Measurements from ENCODE around the gene IRX2. TPM values are rescaled to one million over a fixed set of nuclear protein-coding genes. Genes with fewer than 3 reads are reported as not detected.

The IRX2 gene
- total and polyA plus RNA-seq, 2 of the 4 experiments (the other 2 are of a cell fraction), result 0.36 to 0.97 TPM

GRCh38 chr5:2755681-2756171, 4.2 kb upstream of the IRX2 start:
- H2BK5ac ChIP-seq (ENCODE audit: low read depth, low read length, poor library complexity, severe bottlenecking), result no peak overlapping the region
- H2BK120ac ChIP-seq (ENCODE audit: low read depth, low read length), result no peak overlapping the region
- H3K4me3 ChIP-seq (ENCODE audit: insufficient read depth, low read depth, low read length), result no peak overlapping the region
- H3K9me3 ChIP-seq (ENCODE audit: control insufficient read depth, insufficient read depth, low read length), result peaks cover 2% of the 10 kb centered on the region; the same call in 1 of the 2 replicates
- no peak overlapping the region for H2AK9ac ChIP-seq (replicated peaks; ENCODE audit: low read depth, low read length, poor library complexity)
- no peak overlapping the region for H3K4me2 ChIP-seq (ENCODE audit: low read depth, low read length)
- H2BK20ac ChIP-seq (ENCODE audit: low read depth, low read length), result no peak overlapping the region
- CTCF ChIA-PET, result interaction anchor here (1.3 kb wide), 1 partner anchor 9 kb away, joined by 5 read pairs; no protein-coding TSS in a partner anchor
- H3K56ac ChIP-seq (ENCODE audit: extremely low read depth, insufficient read depth, low read length), result no peak overlapping the region
- H4K5ac ChIP-seq (ENCODE audit: low read depth, low read length), result no peak overlapping the region
- no peaks in the 10 kb centered on the region for H3K4me1 ChIP-seq (ENCODE audit: control insufficient read depth, insufficient read depth, low read length)
- ATAC-seq (ENCODE audit: low read depth), result no peak
- no peaks in the 10 kb centered on the region for H4K20me1 ChIP-seq (ENCODE audit: insufficient read depth, low read length)
- no peak overlapping the region for H2AFZ ChIP-seq (replicated peaks; ENCODE audit: low read length, poor library complexity)
- no peak overlapping the region for H4K91ac ChIP-seq (ENCODE audit: insufficient read depth, low read depth, low read length)
- no TSS peak for BruUV-seq (replicated peaks)
- no peaks in the 10 kb centered on the region for H3K9me1 ChIP-seq (ENCODE audit: insufficient read depth, low read length)
- no peak overlapping the region for H3K23ac ChIP-seq (ENCODE audit: low read depth, low read length)
- H3K9ac ChIP-seq (ENCODE audit: low read depth, low read length), result no peak overlapping the region
- H2BK15ac ChIP-seq (ENCODE audit: low read depth, low read length), result no peak overlapping the region
- no peaks in the 10 kb centered on the region for H3K36me3 ChIP-seq (ENCODE audit: control insufficient read depth, insufficient read depth, low read length)
- intact Hi-C loops (cut with micrococcal nuclease), result no loop called here
- H2AK5ac ChIP-seq (ENCODE audit: low read depth, low read length), result no peak overlapping the region
- no peak overlapping the region for H3K27ac ChIP-seq (ENCODE audit: insufficient read depth, low read length)
- H3K79me1 ChIP-seq (ENCODE audit: low read depth in 1 of 2, low read length in 2 of 2), result no peaks in the 10 kb centered on the region
- POLR2A ChIA-PET (ENCODE audit: unreplicated experiment), result no interaction called here
- dilution Hi-C loops (cut with HindIII; ENCODE audit: low sequenced_read_pairs, unreplicated experiment), result no loop called here
- no peak overlapping the region for H4K8ac ChIP-seq (ENCODE audit: low read depth in 2 of 2, low read length in 2 of 2)
- no peak overlapping the region for H3K4ac ChIP-seq (ENCODE audit: low read depth, low read length)
- DNase-seq, result no peak
- no peak overlapping the region for H3K18ac ChIP-seq (ENCODE audit: low read depth, low read length)
- H3K27me3 ChIP-seq (ENCODE audit: control insufficient read depth, insufficient read depth, low read length), result peaks cover 40% of the 10 kb centered on the region
- no peak overlapping the region for H3K14ac ChIP-seq (replicated peaks; ENCODE audit: low read depth, low read length)
- WGBS, 2 experiments (ENCODE audit: extremely low coverage in 2 of 2, insufficient read length in 1 of 2), result 4% methylated on average over 19 of the region's 30 CpGs; no CpG with 5 or more reads in 1 of the 2 experiments
- TF ChIP-seq CTCF (conservative IDR thresholded peaks at IDR 0.05; ENCODE audit: low read depth, low read length) (no peak), NFE2L2 (IDR thresholded peaks at IDR 0.05; ENCODE audit: low read depth, low read length) (no peak), MXI1 (IDR thresholded peaks at IDR 0.05; ENCODE audit: borderline replicate concordance, low read depth, low read length) (no peak), MAFK (IDR thresholded peaks at IDR 0.05; ENCODE audit: low read depth, low read length) (no peak), ELK1 (IDR thresholded peaks at IDR 0.05; ENCODE audit: borderline replicate concordance, low read depth, low read length) (no peak), RFX5 (IDR thresholded peaks at IDR 0.05; ENCODE audit: low read depth, low read length) (no peak), SMC3 (IDR thresholded peaks at IDR 0.05; ENCODE audit: low read depth, low read length) (no peak), BHLHE40 (IDR thresholded peaks at IDR 0.05; ENCODE audit: low read depth, low read length) (no peak), CHD1 (IDR thresholded peaks at IDR 0.05; ENCODE audit: low read depth, low read length) (no peak), RAD21 (IDR thresholded peaks at IDR 0.05; ENCODE audit: low read length) (no peak), POLR2A (IDR thresholded peaks at IDR 0.05; ENCODE audit: low read depth, low read length) (no peak), FOS (IDR thresholded peaks at IDR 0.05; ENCODE audit: low read depth, low read length) (no peak), RCOR1 (IDR thresholded peaks at IDR 0.05; ENCODE audit: insufficient replicate concordance, low read length) (no peak)
- in situ Hi-C loops (cut with MboI; ENCODE audit: low sequenced_read_pairs), result no loop called here
